Activated T-cell treated with anti-CD3 and anti-CD28 coated beads for 4 hours (primary cell): ENCODE data around the gene FLRT2.

Experiments used
- DNase-seq: peaks from one replicate; pipeline ENCODE4 v3.0.0-alpha.2; 2020

Gene FLRT2

GRCh38 chr14:85566603-85567002 lies 36.7 kb downstream of the FLRT2 start:
- no peak for DNase-seq

GRCh38 chr14:85572011-85572410 lies 42.1 kb downstream of the FLRT2 start:
- DNase-seq: no peak

- no peak for DNase-seq
Measured at GRCh38 chr14:85572845-85573244, 42.9 kb downstream of the FLRT2 start.

GRCh38 chr14:85573406-85573805 lies 43.5 kb downstream of the FLRT2 start:
- no peak for DNase-seq

GRCh38 chr14:85574853-85575616 lies 45.1 kb downstream of the FLRT2 start:
- no peak for DNase-seq

- no peak for DNase-seq
Measured at GRCh38 chr14:85575617-85575898, 45.6 kb downstream of the FLRT2 start.

GRCh38 chr14:85576218-85576617 lies 46.3 kb downstream of the FLRT2 start:
- DNase-seq: no peak

- no peak for DNase-seq
Measured at GRCh38 chr14:85576848-85577542, 47.1 kb downstream of the FLRT2 start.

GRCh38 chr14:85577543-85578114 lies 47.7 kb downstream of the FLRT2 start:
- DNase-seq: no peak

GRCh38 chr14:85578357-85578756 lies 48.4 kb downstream of the FLRT2 start:
- no peak for DNase-seq

- no peak for DNase-seq
Measured at GRCh38 chr14:85578930-85579329, 49.0 kb downstream of the FLRT2 start.

GRCh38 chr14:85579942-85580341 lies 50.0 kb downstream of the FLRT2 start:
- DNase-seq: no peak

GRCh38 chr14:85580536-85581140 lies 50.7 kb downstream of the FLRT2 start:
- DNase-seq: no peak

GRCh38 chr14:85581691-85582090 lies 51.7 kb downstream of the FLRT2 start:
- no peak for DNase-seq

GRCh38 chr14:85583380-85583779 lies 53.4 kb downstream of the FLRT2 start:
- DNase-seq: no peak

GRCh38 chr14:85584481-85584880 lies 54.5 kb downstream of the FLRT2 start:
- DNase-seq: no peak

GRCh38 chr14:85587151-85587711 lies 57.3 kb downstream of the FLRT2 start:
- no peak for DNase-seq

GRCh38 chr14:85590784-85591183 lies 60.8 kb downstream of the FLRT2 start:
- no peak for DNase-seq

- no peak for DNase-seq
Measured at GRCh38 chr14:85594217-85594616, 64.3 kb downstream of the FLRT2 start.

GRCh38 chr14:85595981-85596380 lies 66.0 kb downstream of the FLRT2 start:
- DNase-seq: no peak

GRCh38 chr14:85596562-85596961 lies 66.6 kb downstream of the FLRT2 start:
- DNase-seq: no peak

GRCh38 chr14:85597701-85598100 lies 67.8 kb downstream of the FLRT2 start:
- DNase-seq: no peak

- no peak for DNase-seq
Measured at GRCh38 chr14:85599939-85600338, 70.0 kb downstream of the FLRT2 start.

GRCh38 chr14:85601246-85601645 lies 71.3 kb downstream of the FLRT2 start:
- DNase-seq: no peak
